ENCODE measurements around the gene VTCN1. TPM values are rescaled to one million over a fixed set of nuclear protein-coding genes. Genes with fewer than 3 reads are reported as not detected.

The VTCN1 gene
- total RNA-seq, 1 donor from 2014 or later, result not detected

DNA sequence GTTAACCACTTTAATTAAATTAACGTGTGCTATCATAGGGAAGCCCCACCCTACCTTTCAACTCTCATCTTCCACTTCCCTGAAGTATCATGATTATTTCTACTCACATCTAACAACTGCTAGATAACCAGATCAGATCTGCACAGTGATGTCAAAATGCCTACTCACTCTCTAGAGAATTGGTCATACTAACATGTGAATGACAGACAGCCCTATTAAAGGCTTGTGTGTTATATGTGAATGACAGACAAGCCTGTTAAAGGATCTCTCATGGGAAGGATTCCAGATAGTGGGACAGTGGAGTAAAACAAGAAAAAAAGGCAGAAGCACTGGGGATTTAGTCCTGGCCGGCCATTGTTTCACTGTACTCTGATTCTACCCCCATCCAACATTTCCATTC lies 12.6 kb downstream of the VTCN1 start:
- Mint-ChIP-seq H3K36me3 (ENCODE audit: low read depth) (no peaks in the 10 kb centered on the region), H3K27me3 (ENCODE audit: low read depth) (peaks cover 10% of the 10 kb centered on the region), H3K4me1 (ENCODE audit: low read depth) (no peaks in the 10 kb centered on the region), H3K27ac (no peak overlapping the region), H3K4me3 (ENCODE audit: low read depth) (no peak overlapping the region), H3K9me3 (no peaks in the 10 kb centered on the region)
- intact Hi-C loops (cut with micrococcal nuclease), result no loop called here
- DNase-seq (ENCODE audit: low spot score), result no peak

DNA sequence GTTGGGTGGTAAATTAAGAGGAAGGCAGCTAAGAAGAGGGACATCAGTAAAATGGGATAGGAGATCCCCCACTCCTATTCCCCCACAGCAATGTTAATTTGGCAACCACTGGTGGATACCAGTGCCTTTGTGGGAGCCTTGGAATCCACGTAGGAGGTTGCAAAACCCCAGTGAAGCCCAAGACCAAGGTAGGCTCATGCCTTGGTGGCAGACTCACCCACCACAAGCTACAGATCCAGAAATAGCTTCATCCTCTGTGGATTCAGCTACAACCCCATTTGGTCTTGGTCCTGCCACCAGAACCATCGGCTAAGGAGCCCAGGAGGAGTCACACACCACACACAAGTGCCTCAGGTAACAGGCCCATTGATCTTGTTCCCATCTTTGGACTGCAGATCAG lies 21.0 kb downstream of the VTCN1 start:
- Mint-ChIP-seq H3K27me3 (ENCODE audit: low read depth) (peaks cover 16% of the 10 kb centered on the region), H3K9me3 (no peaks in the 10 kb centered on the region), H3K4me1 (ENCODE audit: low read depth) (no peaks in the 10 kb centered on the region), H3K36me3 (ENCODE audit: low read depth) (no peaks in the 10 kb centered on the region), H3K27ac (no peak overlapping the region), H3K4me3 (ENCODE audit: low read depth) (no peak overlapping the region)
- intact Hi-C loops (cut with micrococcal nuclease), result no loop called here
- DNase-seq (ENCODE audit: low spot score), result no peak

DNA sequence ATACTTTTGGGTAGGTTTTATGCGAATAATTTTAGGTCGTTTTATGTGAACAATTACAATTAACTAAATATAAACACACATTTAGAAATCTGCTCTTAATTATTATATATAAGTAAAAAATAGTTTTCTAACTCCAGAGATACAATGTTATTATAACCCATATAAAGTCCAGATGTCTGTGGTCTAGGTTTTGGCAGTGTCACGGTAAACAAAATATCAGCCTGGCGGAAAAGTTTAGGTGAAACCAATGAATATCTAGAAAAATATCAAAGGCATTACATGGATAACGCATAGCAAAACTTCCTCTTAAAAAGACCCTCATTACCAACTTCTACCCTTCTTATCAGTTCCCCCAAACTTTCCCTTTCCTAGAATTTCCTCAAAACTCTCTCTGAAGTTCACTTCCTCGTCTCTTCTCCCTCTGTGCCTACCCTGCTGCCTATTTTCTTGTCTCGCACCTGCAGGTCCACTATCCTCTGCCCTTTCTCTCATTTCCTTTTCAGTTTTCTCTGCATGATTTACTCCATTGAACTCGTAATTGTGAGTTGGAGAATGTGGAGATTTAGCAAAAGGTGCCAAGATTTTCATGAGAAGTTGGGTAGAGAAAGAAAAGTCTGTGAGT lies 21.8 kb downstream of the VTCN1 start:
- Mint-ChIP-seq H3K36me3 (ENCODE audit: low read depth) (no peaks in the 10 kb centered on the region), H3K4me3 (ENCODE audit: low read depth) (no peak overlapping the region), H3K9me3 (no peaks in the 10 kb centered on the region), H3K27me3 (ENCODE audit: low read depth) (peaks cover 16% of the 10 kb centered on the region), H3K4me1 (ENCODE audit: low read depth) (no peaks in the 10 kb centered on the region), H3K27ac (no peak overlapping the region)
- DNase-seq (ENCODE audit: low spot score), result no peak
- intact Hi-C loops (cut with micrococcal nuclease), result no loop called here

DNA sequence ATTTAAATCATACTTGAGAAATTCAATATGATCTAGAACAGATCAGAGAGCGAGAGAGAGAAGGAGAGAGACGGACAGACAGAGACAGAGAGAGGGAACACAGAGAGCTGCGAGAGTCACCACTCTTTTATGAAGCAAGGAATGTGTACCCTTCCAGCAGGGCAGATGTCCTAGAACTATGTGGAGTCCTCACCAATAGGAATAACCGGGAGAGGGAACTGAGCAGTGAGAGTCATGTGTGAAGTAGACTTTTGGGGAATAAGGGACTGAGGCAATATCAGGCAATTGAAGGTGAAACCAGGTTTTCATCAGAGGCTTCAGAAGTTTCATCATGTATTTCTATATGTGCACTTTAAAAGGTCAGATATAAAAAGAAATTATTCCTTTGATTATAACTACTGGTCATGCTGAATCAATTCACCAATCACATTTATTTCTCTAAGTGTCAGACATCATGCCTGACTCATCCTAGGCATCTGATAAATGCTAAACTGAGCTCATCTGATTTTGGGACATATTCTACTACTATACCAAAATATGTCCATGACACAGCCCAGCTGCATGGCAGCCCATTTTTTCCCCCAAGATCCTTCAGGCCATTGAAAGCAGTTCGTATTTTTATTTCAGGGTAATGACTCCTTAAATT lies 22.4 kb downstream of the VTCN1 start:
- H3K27me3 Mint-ChIP-seq (ENCODE audit: low read depth), result peaks cover 16% of the 10 kb centered on the region
- intact Hi-C loops (cut with micrococcal nuclease), result no loop called here
- H3K9me3 Mint-ChIP-seq, result no peaks in the 10 kb centered on the region
- H3K27ac Mint-ChIP-seq, result no peak overlapping the region
- H3K4me3 Mint-ChIP-seq (ENCODE audit: low read depth), result no peak overlapping the region
- no peaks in the 10 kb centered on the region for H3K4me1 Mint-ChIP-seq (ENCODE audit: low read depth)
- H3K36me3 Mint-ChIP-seq (ENCODE audit: low read depth), result no peaks in the 10 kb centered on the region
- no peak for DNase-seq (ENCODE audit: low spot score)

DNA sequence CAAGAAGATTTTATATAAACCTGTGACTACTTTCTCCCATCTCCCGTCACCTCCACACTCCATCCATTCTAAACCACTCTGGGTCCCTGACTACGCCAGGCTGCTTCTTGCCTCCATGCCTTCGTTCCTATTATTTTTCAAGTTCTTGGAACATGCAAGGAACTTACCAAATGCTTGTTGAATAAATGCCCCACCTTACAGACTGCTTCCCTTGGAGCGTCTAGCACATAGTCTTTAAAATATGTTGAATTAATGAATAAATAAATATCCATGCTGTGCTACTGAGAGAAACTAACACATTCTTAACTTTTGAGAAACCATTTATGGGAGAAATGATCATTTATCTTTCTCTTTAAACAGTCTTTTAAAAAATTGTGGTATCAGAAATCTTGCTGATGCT lies 27.6 kb downstream of the VTCN1 start:
- Mint-ChIP-seq H3K9me3 (no peaks in the 10 kb centered on the region), H3K27me3 (ENCODE audit: low read depth) (peaks cover 8% of the 10 kb centered on the region), H3K36me3 (ENCODE audit: low read depth) (no peaks in the 10 kb centered on the region), H3K4me3 (ENCODE audit: low read depth) (no peak overlapping the region), H3K4me1 (ENCODE audit: low read depth) (no peaks in the 10 kb centered on the region), H3K27ac (no peak overlapping the region)
- DNase-seq (ENCODE audit: low spot score), result no peak
- intact Hi-C loops (cut with micrococcal nuclease), result no loop called here

DNA sequence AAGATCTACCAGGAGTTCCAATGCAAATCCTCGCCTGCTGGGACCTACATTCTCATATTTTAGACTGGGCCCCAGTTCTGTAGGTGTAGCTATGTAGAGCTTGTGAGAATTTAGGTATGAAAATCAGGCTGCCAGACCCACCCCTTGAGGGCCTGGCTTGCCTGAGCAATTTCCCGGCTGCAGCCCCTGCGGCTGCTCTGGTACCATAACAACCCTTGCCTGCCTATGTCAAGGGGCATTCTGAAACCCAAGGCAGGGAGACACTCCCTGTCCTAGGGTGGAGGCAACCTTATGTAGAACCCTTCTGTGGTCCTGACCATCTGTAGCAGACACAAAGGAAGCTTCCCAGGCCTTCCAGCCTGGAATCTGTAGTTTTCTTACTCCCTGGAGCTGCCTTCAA lies 28.4 kb downstream of the VTCN1 start:
- intact Hi-C loops (cut with micrococcal nuclease), result no loop called here
- H3K36me3 Mint-ChIP-seq (ENCODE audit: low read depth), result no peaks in the 10 kb centered on the region
- peaks cover 4% of the 10 kb centered on the region for H3K27me3 Mint-ChIP-seq (ENCODE audit: low read depth)
- H3K4me3 Mint-ChIP-seq (ENCODE audit: low read depth), result no peak overlapping the region
- DNase-seq (ENCODE audit: low spot score), result no peak
- no peaks in the 10 kb centered on the region for H3K4me1 Mint-ChIP-seq (ENCODE audit: low read depth)
- H3K27ac Mint-ChIP-seq, result no peak overlapping the region
- H3K9me3 Mint-ChIP-seq, result no peaks in the 10 kb centered on the region

DNA sequence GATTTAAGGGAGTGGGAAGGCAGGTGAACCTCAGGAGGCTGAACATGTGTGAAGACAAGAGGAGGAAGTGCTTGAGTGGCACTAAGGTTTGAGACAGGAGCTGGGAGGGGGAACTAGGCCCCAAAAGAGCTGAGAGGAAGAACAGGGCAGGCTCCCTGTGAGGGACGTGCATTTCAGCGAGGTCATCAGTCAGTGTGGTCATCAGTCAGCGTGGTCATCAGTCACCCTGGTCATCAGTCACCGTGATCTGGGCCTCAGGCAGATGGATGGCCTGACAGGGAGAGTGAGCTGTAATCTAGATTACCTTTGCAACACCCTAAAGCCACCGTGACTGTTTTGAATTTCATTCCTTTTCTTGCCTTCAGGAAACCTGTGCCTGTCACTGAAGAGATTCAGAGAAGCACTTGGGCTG lies 29.1 kb downstream of the VTCN1 start:
- DNase-seq (ENCODE audit: low spot score), result no peak
- H3K9me3 Mint-ChIP-seq, result no peaks in the 10 kb centered on the region
- H3K27me3 Mint-ChIP-seq (ENCODE audit: low read depth), result peaks cover 3% of the 10 kb centered on the region
- no peaks in the 10 kb centered on the region for H3K4me1 Mint-ChIP-seq (ENCODE audit: low read depth)
- intact Hi-C loops (cut with micrococcal nuclease), result no loop called here
- H3K36me3 Mint-ChIP-seq (ENCODE audit: low read depth), result no peaks in the 10 kb centered on the region
- no peak overlapping the region for H3K27ac Mint-ChIP-seq
- H3K4me3 Mint-ChIP-seq (ENCODE audit: low read depth), result no peak overlapping the region

DNA sequence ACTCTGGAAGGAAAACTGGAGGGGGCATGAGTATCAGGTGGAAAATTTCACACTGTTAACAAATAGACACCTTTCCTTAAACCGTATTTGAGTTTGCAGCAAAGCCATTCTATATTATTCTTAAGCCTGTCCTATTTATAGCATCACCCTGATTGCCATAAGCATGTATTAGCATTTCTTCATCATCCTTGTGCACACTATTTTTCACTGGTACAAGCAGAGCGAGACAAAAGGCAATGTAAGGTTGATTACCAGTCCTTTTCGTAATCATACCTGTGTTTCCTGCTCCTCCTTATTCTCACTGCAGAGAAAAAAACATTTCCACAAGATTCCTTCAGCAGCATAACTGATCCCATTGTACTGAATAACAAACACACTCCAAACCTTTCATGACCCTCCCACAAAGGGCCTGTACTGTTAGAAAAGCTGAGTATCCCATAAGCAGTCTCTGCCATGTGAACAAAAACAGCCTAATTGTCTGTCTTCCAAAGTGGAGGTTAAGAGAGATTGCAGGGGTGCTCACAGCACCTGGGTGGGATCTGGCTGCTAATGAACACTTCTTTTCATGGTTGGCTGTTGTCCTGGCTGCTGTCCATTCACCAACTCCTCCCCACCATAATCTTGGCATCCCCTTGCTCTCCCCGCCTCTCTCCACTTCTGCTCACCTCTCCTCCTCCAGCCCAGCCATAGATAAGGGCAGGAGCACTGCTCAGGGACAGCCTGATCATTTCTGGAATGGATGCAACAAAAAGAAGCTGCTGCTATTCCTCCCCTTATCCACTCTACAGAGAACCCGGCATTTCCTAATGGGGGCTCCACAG lies 30.4 kb downstream of the VTCN1 start:
- Mint-ChIP-seq H3K27ac (no peak overlapping the region), H3K27me3 (ENCODE audit: low read depth) (no peaks in the 10 kb centered on the region), H3K4me1 (ENCODE audit: low read depth) (no peaks in the 10 kb centered on the region), H3K4me3 (ENCODE audit: low read depth) (no peak overlapping the region), H3K36me3 (ENCODE audit: low read depth) (no peaks in the 10 kb centered on the region), H3K9me3 (no peaks in the 10 kb centered on the region)
- intact Hi-C loops (cut with micrococcal nuclease), result no loop called here
- no peak for DNase-seq (ENCODE audit: low spot score)

DNA sequence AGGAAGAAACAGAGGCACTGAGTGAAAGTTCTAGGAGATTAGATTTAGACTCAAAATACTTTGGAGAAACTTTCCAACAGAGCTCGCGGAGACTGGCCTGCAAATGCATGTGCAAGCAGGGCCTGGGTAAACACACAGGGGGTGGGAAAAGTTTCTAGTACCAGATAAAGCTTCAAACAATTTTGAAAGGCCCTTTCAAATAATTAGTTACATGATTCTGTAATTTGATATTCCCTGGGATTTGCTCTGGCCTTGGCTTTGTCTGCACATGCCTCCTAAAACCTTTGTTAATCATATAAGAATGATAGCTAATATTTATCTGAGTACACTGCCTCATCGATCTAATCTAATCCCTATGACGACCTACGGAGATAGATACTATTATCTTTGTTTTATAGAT lies 31.3 kb downstream of the VTCN1 start:
- Mint-ChIP-seq H3K36me3 (ENCODE audit: low read depth) (no peaks in the 10 kb centered on the region), H3K27me3 (ENCODE audit: low read depth) (no peaks in the 10 kb centered on the region), H3K9me3 (no peaks in the 10 kb centered on the region)

DNA sequence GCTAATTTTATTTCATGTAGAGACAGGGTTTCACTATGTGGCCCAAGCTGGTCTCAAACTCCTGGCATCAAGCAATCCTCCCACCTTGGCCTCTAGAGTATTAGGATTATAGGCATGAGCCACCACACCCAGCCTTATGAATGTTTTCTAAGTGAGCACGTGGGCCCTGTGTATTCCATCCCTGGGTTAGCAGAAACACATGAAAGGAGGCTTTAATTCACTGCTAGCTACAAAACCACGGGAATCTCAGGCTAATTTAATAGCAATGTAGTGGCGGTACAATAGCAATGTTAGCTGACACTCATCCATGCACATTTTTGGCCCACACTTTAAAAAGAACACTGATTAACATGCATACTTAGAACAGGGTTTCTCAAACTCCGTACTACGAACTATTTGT lies 32.0 kb downstream of the VTCN1 start:
- DNase-seq (ENCODE audit: low spot score), result no peak
- no peaks in the 10 kb centered on the region for H3K36me3 Mint-ChIP-seq (ENCODE audit: low read depth)
- no peaks in the 10 kb centered on the region for H3K9me3 Mint-ChIP-seq
- no peaks in the 10 kb centered on the region for H3K4me1 Mint-ChIP-seq (ENCODE audit: low read depth)
- intact Hi-C loops (cut with micrococcal nuclease), result no loop called here
- H3K4me3 Mint-ChIP-seq (ENCODE audit: low read depth), result no peak overlapping the region
- no peaks in the 10 kb centered on the region for H3K27me3 Mint-ChIP-seq (ENCODE audit: low read depth)
- no peak overlapping the region for H3K27ac Mint-ChIP-seq

More for the DNA sequence above, 31.3 kb downstream of the VTCN1 start:
- DNase-seq (ENCODE audit: low spot score), result no peak
- intact Hi-C loops (cut with micrococcal nuclease), result no loop called here
- no peak overlapping the region for H3K4me3 Mint-ChIP-seq (ENCODE audit: low read depth)
- H3K4me1 Mint-ChIP-seq (ENCODE audit: low read depth), result no peaks in the 10 kb centered on the region
- H3K27ac Mint-ChIP-seq, result no peak overlapping the region

DNA sequence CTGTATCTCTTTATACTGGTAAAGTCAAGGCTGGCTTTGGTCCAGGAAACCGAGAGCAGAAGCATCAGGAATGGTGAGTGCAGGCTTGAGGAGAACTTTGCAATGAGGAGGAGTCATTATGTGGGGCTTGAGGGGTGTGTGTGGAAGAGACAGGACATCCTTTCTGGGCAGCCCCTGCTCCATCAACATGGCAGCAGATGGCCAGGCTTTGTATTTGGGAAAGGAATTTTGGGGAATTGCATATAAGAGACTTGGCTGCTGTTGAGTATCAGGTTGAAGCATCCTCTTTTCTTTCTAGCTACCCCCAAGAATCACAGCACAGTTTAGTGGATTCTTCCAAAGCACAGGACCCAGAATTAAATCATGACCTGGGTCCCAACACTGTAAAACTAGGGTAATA lies 33.4 kb downstream of the VTCN1 start:
- Mint-ChIP-seq H3K4me1 (ENCODE audit: low read depth) (no peaks in the 10 kb centered on the region), H3K4me3 (ENCODE audit: low read depth) (no peak overlapping the region)
- no peak for DNase-seq (ENCODE audit: low spot score)

DNA sequence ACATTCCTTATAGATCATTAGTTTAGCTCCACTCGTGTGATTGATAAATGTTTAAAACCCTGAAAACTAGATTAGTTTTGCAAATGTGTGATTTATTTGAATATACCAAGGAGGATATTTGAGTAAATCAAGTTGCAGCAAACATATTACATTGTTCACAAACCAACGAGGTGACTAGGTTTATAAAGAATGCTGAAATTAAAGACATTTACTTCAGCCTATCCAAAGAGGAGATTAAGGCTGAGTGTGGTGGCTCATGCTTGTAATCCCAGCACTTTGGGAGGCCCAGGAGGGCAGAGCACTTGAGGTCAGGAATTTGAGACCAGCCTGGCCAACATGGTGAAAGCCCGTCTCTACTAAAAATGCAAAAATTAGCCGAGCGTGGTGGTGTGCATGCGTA lies 34.1 kb downstream of the VTCN1 start:
- H3K36me3 Mint-ChIP-seq (ENCODE audit: low read depth), result no peaks in the 10 kb centered on the region
- no peak overlapping the region for H3K27ac Mint-ChIP-seq
- no peaks in the 10 kb centered on the region for H3K9me3 Mint-ChIP-seq
- H3K4me3 Mint-ChIP-seq (ENCODE audit: low read depth), result no peak overlapping the region
- H3K27me3 Mint-ChIP-seq (ENCODE audit: low read depth), result no peaks in the 10 kb centered on the region
- no peak for DNase-seq (ENCODE audit: low spot score)
- intact Hi-C loops (cut with micrococcal nuclease), result no loop called here
- no peaks in the 10 kb centered on the region for H3K4me1 Mint-ChIP-seq (ENCODE audit: low read depth)

More for the DNA sequence above, 33.4 kb downstream of the VTCN1 start:
- intact Hi-C loops (cut with micrococcal nuclease), result no loop called here
- Mint-ChIP-seq H3K27me3 (ENCODE audit: low read depth) (no peaks in the 10 kb centered on the region), H3K9me3 (no peaks in the 10 kb centered on the region), H3K36me3 (ENCODE audit: low read depth) (no peaks in the 10 kb centered on the region), H3K27ac (no peak overlapping the region)

DNA sequence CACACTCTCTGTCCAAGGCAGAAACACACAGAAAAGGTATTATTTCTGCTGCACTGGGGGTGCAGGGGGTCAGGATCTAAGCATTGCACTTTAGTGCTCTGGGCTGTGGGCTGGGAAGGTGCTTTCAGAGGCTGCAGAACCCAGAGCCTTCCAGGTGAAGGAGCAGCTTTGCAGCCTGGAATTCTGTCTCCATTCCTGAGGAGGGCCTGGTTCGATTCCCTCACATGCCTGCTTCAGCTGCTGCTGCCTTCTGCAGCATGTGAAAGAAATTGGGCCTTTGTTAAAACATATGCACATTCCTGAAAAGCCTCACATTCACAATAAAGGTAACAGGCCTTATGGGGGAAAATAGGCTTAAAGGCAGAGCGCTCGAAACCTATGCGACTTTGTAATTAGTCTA lies 35.9 kb downstream of the VTCN1 start:
- Mint-ChIP-seq H3K27ac (no peak overlapping the region), H3K27me3 (ENCODE audit: low read depth) (no peaks in the 10 kb centered on the region), H3K4me3 (ENCODE audit: low read depth) (no peak overlapping the region), H3K9me3 (no peaks in the 10 kb centered on the region), H3K36me3 (ENCODE audit: low read depth) (no peaks in the 10 kb centered on the region), H3K4me1 (ENCODE audit: low read depth) (no peaks in the 10 kb centered on the region)
- no peak for DNase-seq (ENCODE audit: low spot score)
- intact Hi-C loops (cut with micrococcal nuclease), result no loop called here

All from activated T-helper 2 cell treated with anti-CD3 and anti-CD28 coated beads, Interferon-gamma antibody, Interleukin-2, Interleukin-4, amounts not matched to agents 10 μg/mL and 5 μg/mL and 100 μg/mL, durations not matched to agents 14 hours and 24 hours and 36 hours (primary cell).